H9 (cell line): ENCODE data around the gene OMA1. TPM values are rescaled to one million over a fixed set of nuclear protein-coding genes. Genes with fewer than 3 reads are reported as not detected.
"Not testable (repeated sequence)": the region's sequence is repeated elsewhere in the genome, so short reads cannot be mapped to it uniquely, and the experiment has no call there.

ENCODE experiments used
- DNase-seq: peaks from one replicate; pipeline ENCODE4 v3.0.0-alpha.2; 2017
- H2AFZ ChIP-seq: one replicate; pipeline ENCODE4 v1.6.1; 2013; ENCODE audit warnings: mild to moderate bottlenecking, low read length, control low read depth, moderate library complexity
- H2AK5ac ChIP-seq: 2 replicates; pipeline ENCODE4 v1.6.1; 2013; ENCODE audit warnings: low read length, control low read depth, mixed read lengths; ENCODE audit not compliant: insufficient read length
- H2BK120ac ChIP-seq: one replicate; pipeline ENCODE4 v1.6.1; 2013; ENCODE audit warnings: low read depth, mild to moderate bottlenecking, low read length, control low read depth, inconsistent platforms; ENCODE audit not compliant: poor library complexity, severe bottlenecking
- H2BK12ac ChIP-seq: 2 replicates; pipeline ENCODE4 v1.6.1; 2013; ENCODE audit warnings: low read length, control low read depth, mixed read lengths, low read depth; ENCODE audit not compliant: insufficient read length
- H2BK15ac ChIP-seq: 2 replicates; pipeline ENCODE4 v1.6.1; 2013; ENCODE audit warnings: low read depth, low read length, control low read depth
- H2BK20ac ChIP-seq: one replicate; pipeline ENCODE4 v1.6.1; 2013; ENCODE audit warnings: low read depth, mild to moderate bottlenecking, low read length, control low read depth, inconsistent platforms; ENCODE audit not compliant: poor library complexity, severe bottlenecking
- H2BK5ac ChIP-seq: 2 replicates; pipeline ENCODE4 v1.6.1; 2013; ENCODE audit warnings: low read length, control low read depth, mixed read lengths; ENCODE audit not compliant: insufficient read length
- H3K14ac ChIP-seq: 2 replicates; pipeline ENCODE4 v1.6.1; 2013; ENCODE audit warnings: low read length, control low read depth; ENCODE audit not compliant: insufficient read depth
- H3K18ac ChIP-seq: 2 replicates; pipeline ENCODE4 v1.6.1; 2013; ENCODE audit warnings: low read depth, mild to moderate bottlenecking, mixed read lengths, low read length, control low read depth; ENCODE audit not compliant: insufficient read length
- H3K23ac ChIP-seq: 2 replicates; pipeline ENCODE4 v1.6.1; 2013; ENCODE audit warnings: low read length, control low read depth, mixed read lengths, low read depth; ENCODE audit not compliant: insufficient read length
- H3K23me2 ChIP-seq: 2 replicates; pipeline ENCODE4 v1.6.1; 2013; ENCODE audit warnings: low read depth, mild to moderate bottlenecking, mixed read lengths, low read length, control low read depth; ENCODE audit not compliant: insufficient read length, poor library complexity, severe bottlenecking
- H3K27ac ChIP-seq: 2 replicates; pipeline ENCODE4 v1.5.1; 2013; ENCODE audit warnings: low read length, control low read depth, mixed read lengths, low read depth; ENCODE audit not compliant: insufficient read length
- H3K27me3 ChIP-seq: 2 replicates; pipeline ENCODE4 v1.6.1; 2013; ENCODE audit warnings: low read length, control low read depth, inconsistent platforms; ENCODE audit not compliant: insufficient read depth
- H3K4ac ChIP-seq: 2 replicates; pipeline ENCODE4 v1.6.1; 2013; ENCODE audit warnings: low read depth, mild to moderate bottlenecking, control low read depth, inconsistent platforms, low read length, moderate library complexity
- H3K4me1 ChIP-seq: 2 replicates; pipeline ENCODE4 v1.6.1; 2013; ENCODE audit warnings: low read length, control low read depth, inconsistent platforms; ENCODE audit not compliant: insufficient read depth
- H3K4me2 ChIP-seq: 2 replicates; pipeline ENCODE4 v1.6.1; 2013; ENCODE audit warnings: low read length, control low read depth, mixed read lengths; ENCODE audit not compliant: insufficient read length, insufficient read depth
- H3K56ac ChIP-seq: 2 replicates; pipeline ENCODE4 v1.6.1; 2013; ENCODE audit warnings: low read depth, mild to moderate bottlenecking, mixed read lengths, low read length, control low read depth; ENCODE audit not compliant: insufficient read length
- H3K79me1 ChIP-seq: 2 replicates; pipeline ENCODE4 v1.6.1; 2013; ENCODE audit warnings: low read depth, mild to moderate bottlenecking, moderate library complexity, low read length, control low read depth, inconsistent platforms; ENCODE audit not compliant: insufficient read depth, poor library complexity, severe bottlenecking
- H3K79me2 ChIP-seq: 2 replicates; pipeline ENCODE4 v1.6.1; 2013; ENCODE audit warnings: low read length, control low read depth, inconsistent platforms; ENCODE audit not compliant: insufficient read depth
- H3K9ac ChIP-seq: 2 replicates; pipeline ENCODE4 v1.6.1; 2013; ENCODE audit warnings: low read length, control low read depth, mixed read lengths; ENCODE audit not compliant: insufficient read length; ENCODE audit errors: extremely low read depth
- H3K9me3 ChIP-seq: one replicate; pipeline ENCODE4 v1.6.1; 2013; ENCODE audit warnings: low read depth, low read length, inconsistent platforms; ENCODE audit not compliant: control insufficient read depth
- H3T11ph ChIP-seq: one replicate; pipeline ENCODE4 v1.6.1; 2013; ENCODE audit warnings: mild to moderate bottlenecking, low read length, control low read depth, inconsistent platforms
- H4K20me1 ChIP-seq: one replicate; pipeline ENCODE4 v1.6.1; 2013; ENCODE audit not compliant: control insufficient read depth, insufficient read length, insufficient read depth
- H4K5ac ChIP-seq: 2 replicates; pipeline ENCODE4 v1.6.1; 2013; ENCODE audit warnings: low read depth, mild to moderate bottlenecking, mixed read lengths, low read length, control low read depth; ENCODE audit not compliant: insufficient read length
- H4K8ac ChIP-seq: replicated peaks from 2 replicates; pipeline ENCODE4 v1.6.1; 2013; ENCODE audit warnings: low read length, control low read depth, mixed read lengths, low read depth; ENCODE audit not compliant: insufficient read length
- H4K91ac ChIP-seq: 2 replicates; pipeline ENCODE4 v1.6.1; 2013; ENCODE audit warnings: low read depth, mild to moderate bottlenecking, moderate library complexity, mixed read lengths, low read length, control low read depth; ENCODE audit not compliant: insufficient read length
- H3K27ac Mint-ChIP-seq, 3 experiments: 2 replicates in 2 of 3; 3 replicates in 1 of 3; pipeline ENCODE4 v1.8.0; 2020 to 2021; ENCODE audit warnings: mixed read lengths in 3 of 3, mild to moderate bottlenecking in 1 of 3, moderate library complexity in 1 of 3
- H3K27me3 Mint-ChIP-seq: 2 replicates; pipeline ENCODE4 v1.8.0; 2021; ENCODE audit warnings: low read depth, mild to moderate bottlenecking, moderate library complexity, mixed read lengths
- H3K36me3 Mint-ChIP-seq, 3 experiments: 2 replicates in 2 of 3; 3 replicates in 1 of 3; pipeline ENCODE4 v1.8.0; 2020 to 2021; ENCODE audit warnings: low read depth in 3 of 3, mixed read lengths in 3 of 3; ENCODE audit not compliant: insufficient read depth in 1 of 3
- H3K4me1 Mint-ChIP-seq, 2 experiments: 2 replicates each; pipeline ENCODE4 v1.8.0; 2020; ENCODE audit warnings: mixed read lengths in 2 of 2
- H3K4me3 Mint-ChIP-seq, 2 experiments: 2 replicates in 1 of 2; 3 replicates in 1 of 2; pipeline ENCODE4 v1.8.0; 2020 to 2021; ENCODE audit warnings: mild to moderate bottlenecking in 2 of 2, mixed read lengths in 2 of 2, moderate library complexity in 1 of 2
- H3K9me3 Mint-ChIP-seq, 2 experiments: 2 replicates in 1 of 2; 3 replicates in 1 of 2; pipeline ENCODE4 v1.8.0; 2020; ENCODE audit warnings: mild to moderate bottlenecking in 2 of 2, mixed read lengths in 2 of 2, moderate library complexity in 1 of 2
- WGBS: extraction: QIAGEN DNeasy Blood & Tissue Kit; methylation state at CpG from one replicate; pipeline ENCODE4 v1.1.7; 2013; ENCODE audit warnings: missing lambda C conversion rate, low lambda C conversion rate, mixed read lengths; ENCODE audit not compliant: insufficient read length; ENCODE audit errors: extremely low coverage; 5-methylcytosine and 5-hydroxymethylcytosine counted together
- total RNA-seq: library from RNA; stranded (reverse); gene quantifications from 2 replicates; pipeline ENCODE4 v1.2.1, GENCODE V29; 2021
- TF ChIP-seq, protein P1 (sequence below): fragments of 200-600 bp; sonication (generic); conservative IDR thresholded peaks from 3 replicates; pipeline ENCODE4 v1.8.0; 2021; ENCODE audit warnings: antibody characterized with exemption, mild to moderate bottlenecking

Gene OMA1
- total RNA-seq, 1 experiment from 2014 or later: 12.9 TPM

DNA sequence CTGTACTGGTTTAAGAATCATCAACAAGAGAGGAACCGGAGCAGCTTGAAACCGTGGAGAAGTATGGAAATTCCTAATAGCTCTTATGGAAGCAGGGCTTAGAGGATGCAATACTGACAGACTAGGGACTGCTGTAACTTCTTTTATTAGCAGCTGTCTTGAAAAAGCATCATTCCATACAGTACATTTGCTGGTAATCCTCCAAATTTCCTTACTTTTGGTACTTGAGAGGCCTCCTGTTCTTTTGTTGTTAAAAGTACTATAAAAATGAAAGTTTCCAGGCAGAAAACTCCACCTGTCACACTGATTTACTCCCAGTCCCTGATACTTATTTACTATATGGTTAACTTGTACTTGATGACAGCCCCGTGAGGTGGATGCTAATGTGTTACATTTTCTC, 7.7 kb downstream of the OMA1 start:
- no peak overlapping the region for H4K8ac ChIP-seq
- no peak for DNase-seq
- no peaks in the 10 kb centered on the region for H3K4me1 Mint-ChIP-seq

DNA sequence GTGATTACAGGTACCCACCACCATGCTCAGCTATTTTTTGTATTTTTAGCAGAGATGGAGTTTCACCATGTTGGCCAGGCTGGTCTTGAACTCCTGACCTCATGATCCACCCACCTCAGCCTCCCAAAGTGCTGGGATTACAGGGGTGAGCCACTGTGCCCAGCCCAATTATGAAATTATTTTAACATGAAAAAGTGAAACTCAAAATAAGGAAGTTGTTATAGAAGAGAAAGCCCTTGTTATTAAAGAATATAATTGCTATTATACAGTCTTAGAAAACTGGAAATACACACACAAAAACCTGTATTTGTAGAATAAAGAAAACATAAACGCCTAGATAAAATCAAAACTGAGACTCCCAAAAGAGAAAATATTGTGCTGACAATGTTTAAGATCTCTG, 14.7 kb downstream of the OMA1 start:
- H2AK5ac ChIP-seq, H3K9me3 Mint-ChIP-seq, H3K4me3 Mint-ChIP-seq: not testable (repeated sequence)

More for the DNA sequence above, 7.7 kb downstream of the OMA1 start:
- Histone ChIP-seq H2AK5ac (no peak overlapping the region), H2BK15ac (no peak overlapping the region), H3K18ac (no peak overlapping the region), H2BK20ac (no peak overlapping the region), H3K23ac (no peak overlapping the region), H2BK5ac (no peak overlapping the region), H4K91ac (no peak overlapping the region), H3K27me3 (no peaks in the 10 kb centered on the region), H2BK120ac (no peak overlapping the region), H3K14ac (no peak overlapping the region), H3K4me1 (no peaks in the 10 kb centered on the region), H3K79me1 (no peaks in the 10 kb centered on the region), H4K20me1 (no peaks in the 10 kb centered on the region), H4K5ac (no peak overlapping the region), H3K4me2 (no peak overlapping the region), H2BK12ac (no peak overlapping the region), H3K27ac (no peak overlapping the region), H2AFZ (no peak overlapping the region), H3K79me2 (no peaks in the 10 kb centered on the region), H3K23me2 (no peaks in the 10 kb centered on the region), H3T11ph (no peak overlapping the region), H3K9me3 (no peaks in the 10 kb centered on the region), H3K56ac (no peak overlapping the region), H3K9ac (no peak overlapping the region), H3K4ac (no peak overlapping the region)
- no CpG with 5 or more reads among the region's 3 CpGs for WGBS
- TF ChIP-seq, protein P1, sequence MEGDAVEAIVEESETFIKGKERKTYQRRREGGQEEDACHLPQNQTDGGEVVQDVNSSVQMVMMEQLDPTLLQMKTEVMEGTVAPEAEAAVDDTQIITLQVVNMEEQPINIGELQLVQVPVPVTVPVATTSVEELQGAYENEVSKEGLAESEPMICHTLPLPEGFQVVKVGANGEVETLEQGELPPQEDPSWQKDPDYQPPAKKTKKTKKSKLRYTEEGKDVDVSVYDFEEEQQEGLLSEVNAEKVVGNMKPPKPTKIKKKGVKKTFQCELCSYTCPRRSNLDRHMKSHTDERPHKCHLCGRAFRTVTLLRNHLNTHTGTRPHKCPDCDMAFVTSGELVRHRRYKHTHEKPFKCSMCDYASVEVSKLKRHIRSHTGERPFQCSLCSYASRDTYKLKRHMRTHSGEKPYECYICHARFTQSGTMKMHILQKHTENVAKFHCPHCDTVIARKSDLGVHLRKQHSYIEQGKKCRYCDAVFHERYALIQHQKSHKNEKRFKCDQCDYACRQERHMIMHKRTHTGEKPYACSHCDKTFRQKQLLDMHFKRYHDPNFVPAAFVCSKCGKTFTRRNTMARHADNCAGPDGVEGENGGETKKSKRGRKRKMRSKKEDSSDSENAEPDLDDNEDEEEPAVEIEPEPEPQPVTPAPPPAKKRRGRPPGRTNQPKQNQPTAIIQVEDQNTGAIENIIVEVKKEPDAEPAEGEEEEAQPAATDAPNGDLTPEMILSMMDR: no peak
- H3K36me3 Mint-ChIP-seq: no peaks in the 10 kb centered on the region
- H3K4me3 Mint-ChIP-seq: no peak overlapping the region
- no peaks in the 10 kb centered on the region for H3K27me3 Mint-ChIP-seq
- H3K27ac Mint-ChIP-seq: no peak overlapping the region
- H3K9me3 Mint-ChIP-seq: no peaks in the 10 kb centered on the region

More for the DNA sequence above, 14.7 kb downstream of the OMA1 start:
- H4K5ac ChIP-seq, H4K8ac ChIP-seq, H3K4me2 ChIP-seq, H2AFZ ChIP-seq, H3K23ac ChIP-seq, H3K56ac ChIP-seq, H3K27me3 ChIP-seq, H3K4me1 ChIP-seq, H3K4me1 Mint-ChIP-seq, H2BK5ac ChIP-seq, H3K36me3 Mint-ChIP-seq, H3K79me2 ChIP-seq, H3T11ph ChIP-seq, H3K4ac ChIP-seq, H2BK12ac ChIP-seq, H3K23me2 ChIP-seq, H3K79me1 ChIP-seq, H3K14ac ChIP-seq, H3K27me3 Mint-ChIP-seq, H2BK15ac ChIP-seq, H2BK120ac ChIP-seq, H3K27ac Mint-ChIP-seq, H2BK20ac ChIP-seq, H4K20me1 ChIP-seq, H3K27ac ChIP-seq, H4K91ac ChIP-seq, H3K9me3 ChIP-seq, H3K9ac ChIP-seq, DNase-seq, H3K18ac ChIP-seq: not testable (repeated sequence)
- WGBS: no CpG with 5 or more reads among the region's 1 CpG
